Measurements from ENCODE around the gene OLFML2B.

The OLFML2B gene

GRCh38 chr1:162015196-162015595 lies 8.5 kb downstream of the OLFML2B start:
- 0 out of 2 replicates have a peak, but pooled peaks cover 3% of the 10 kb centered on the region for H3K4me1 ChIP-seq (ENCODE audit: control insufficient read depth, insufficient read depth, low read length)
- ChIA-PET POLR2A (no interaction called here), CTCF (interaction anchor here (1.1 to 1.3 kb wide), 2 partner anchors 22 to 112 kb away, joined by 3 to 4 read pairs; no protein-coding TSS in a partner anchor)
- TF ChIP-seq ZNF16 (tag by site-specific recombination; IDR thresholded peaks at IDR 0.05; ENCODE audit: low read depth), result no peak
- no peak for TF ChIP-seq OSR2 (tag by site-specific recombination; IDR thresholded peaks at IDR 0.05)
- no peak for TF ChIP-seq MEIS1 (CRISPR knock-in tag; IDR thresholded peaks at IDR 0.05; ENCODE audit: borderline replicate concordance)
- no peak for TF ChIP-seq ZNF311 (tag by site-specific recombination; IDR thresholded peaks at IDR 0.05; ENCODE audit: borderline replicate concordance)
- TF ChIP-seq ZNF501 (tag by site-specific recombination; IDR thresholded peaks at IDR 0.05), result no peak
- no peak for TF ChIP-seq ZNF560 (tag by site-specific recombination; IDR thresholded peaks at IDR 0.05; ENCODE audit: borderline replicate concordance)
- TF ChIP-seq, protein P1, sequence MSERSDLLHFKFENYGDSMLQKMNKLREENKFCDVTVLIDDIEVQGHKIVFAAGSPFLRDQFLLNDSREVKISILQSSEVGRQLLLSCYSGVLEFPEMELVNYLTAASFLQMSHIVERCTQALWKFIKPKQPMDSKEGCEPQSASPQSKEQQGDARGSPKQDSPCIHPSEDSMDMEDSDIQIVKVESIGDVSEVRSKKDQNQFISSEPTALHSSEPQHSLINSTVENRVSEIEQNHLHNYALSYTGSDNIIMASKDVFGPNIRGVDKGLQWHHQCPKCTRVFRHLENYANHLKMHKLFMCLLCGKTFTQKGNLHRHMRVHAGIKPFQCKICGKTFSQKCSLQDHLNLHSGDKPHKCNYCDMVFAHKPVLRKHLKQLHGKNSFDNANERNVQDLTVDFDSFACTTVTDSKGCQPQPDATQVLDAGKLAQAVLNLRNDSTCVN (tag by site-specific recombination; optimal IDR thresholded peaks at IDR 0.05), result no peak
- TF ChIP-seq, protein P2, sequence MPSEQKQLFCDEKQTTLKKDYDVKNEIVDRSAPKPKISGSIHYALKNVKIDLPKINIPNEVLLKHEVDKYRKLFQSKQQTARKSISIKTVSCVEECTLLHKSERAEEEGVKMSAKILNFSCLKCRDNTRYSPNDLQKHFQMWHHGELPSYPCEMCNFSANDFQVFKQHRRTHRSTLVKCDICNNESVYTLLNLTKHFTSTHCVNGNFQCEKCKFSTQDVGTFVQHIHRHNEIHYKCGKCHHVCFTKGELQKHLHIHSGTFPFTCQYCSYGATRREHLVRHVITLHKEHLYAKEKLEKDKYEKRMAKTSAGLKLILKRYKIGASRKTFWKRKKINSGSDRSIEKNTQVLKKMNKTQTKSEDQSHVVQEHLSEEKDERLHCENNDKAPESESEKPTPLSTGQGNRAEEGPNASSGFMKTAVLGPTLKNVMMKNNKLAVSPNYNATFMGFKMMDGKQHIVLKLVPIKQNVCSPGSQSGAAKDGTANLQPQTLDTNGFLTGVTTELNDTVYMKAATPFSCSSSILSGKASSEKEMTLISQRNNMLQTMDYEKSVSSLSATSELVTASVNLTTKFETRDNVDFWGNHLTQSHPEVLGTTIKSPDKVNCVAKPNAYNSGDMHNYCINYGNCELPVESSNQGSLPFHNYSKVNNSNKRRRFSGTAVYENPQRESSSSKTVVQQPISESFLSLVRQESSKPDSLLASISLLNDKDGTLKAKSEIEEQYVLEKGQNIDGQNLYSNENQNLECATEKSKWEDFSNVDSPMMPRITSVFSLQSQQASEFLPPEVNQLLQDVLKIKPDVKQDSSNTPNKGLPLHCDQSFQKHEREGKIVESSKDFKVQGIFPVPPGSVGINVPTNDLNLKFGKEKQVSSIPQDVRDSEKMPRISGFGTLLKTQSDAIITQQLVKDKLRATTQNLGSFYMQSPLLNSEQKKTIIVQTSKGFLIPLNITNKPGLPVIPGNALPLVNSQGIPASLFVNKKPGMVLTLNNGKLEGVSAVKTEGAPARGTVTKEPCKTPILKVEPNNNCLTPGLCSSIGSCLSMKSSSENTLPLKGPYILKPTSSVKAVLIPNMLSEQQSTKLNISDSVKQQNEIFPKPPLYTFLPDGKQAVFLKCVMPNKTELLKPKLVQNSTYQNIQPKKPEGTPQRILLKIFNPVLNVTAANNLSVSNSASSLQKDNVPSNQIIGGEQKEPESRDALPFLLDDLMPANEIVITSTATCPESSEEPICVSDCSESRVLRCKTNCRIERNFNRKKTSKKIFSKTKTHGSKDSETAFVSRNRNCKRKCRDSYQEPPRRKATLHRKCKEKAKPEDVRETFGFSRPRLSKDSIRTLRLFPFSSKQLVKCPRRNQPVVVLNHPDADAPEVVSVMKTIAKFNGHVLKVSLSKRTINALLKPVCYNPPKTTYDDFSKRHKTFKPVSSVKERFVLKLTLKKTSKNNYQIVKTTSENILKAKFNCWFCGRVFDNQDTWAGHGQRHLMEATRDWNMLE (tag by site-specific recombination; conservative IDR thresholded peaks at IDR 0.05; ENCODE audit: low read depth), result no peak
- no peak for TF ChIP-seq MZF1 (tag by site-specific recombination; IDR thresholded peaks at IDR 0.05; ENCODE audit: borderline replicate concordance)
- no peak for TF ChIP-seq RBAK (tag by site-specific recombination; IDR thresholded peaks at IDR 0.05)
- no peak for TF ChIP-seq ZNF521 (tag by site-specific recombination; IDR thresholded peaks at IDR 0.05)
- TF ChIP-seq, protein P3, sequence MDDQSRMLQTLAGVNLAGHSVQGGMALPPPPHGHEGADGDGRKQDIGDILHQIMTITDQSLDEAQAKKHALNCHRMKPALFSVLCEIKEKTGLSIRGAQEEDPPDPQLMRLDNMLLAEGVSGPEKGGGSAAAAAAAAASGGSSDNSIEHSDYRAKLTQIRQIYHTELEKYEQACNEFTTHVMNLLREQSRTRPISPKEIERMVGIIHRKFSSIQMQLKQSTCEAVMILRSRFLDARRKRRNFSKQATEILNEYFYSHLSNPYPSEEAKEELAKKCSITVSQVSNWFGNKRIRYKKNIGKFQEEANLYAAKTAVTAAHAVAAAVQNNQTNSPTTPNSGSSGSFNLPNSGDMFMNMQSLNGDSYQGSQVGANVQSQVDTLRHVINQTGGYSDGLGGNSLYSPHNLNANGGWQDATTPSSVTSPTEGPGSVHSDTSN (CRISPR knock-in tag; IDR thresholded peaks at IDR 0.05), result no peak
- TF ChIP-seq ZNF544 (tag by site-specific recombination; IDR thresholded peaks at IDR 0.05), result no peak
- TF ChIP-seq ZNF585B (tag by site-specific recombination; IDR thresholded peaks at IDR 0.05), result no peak
- TF ChIP-seq, protein P4, sequence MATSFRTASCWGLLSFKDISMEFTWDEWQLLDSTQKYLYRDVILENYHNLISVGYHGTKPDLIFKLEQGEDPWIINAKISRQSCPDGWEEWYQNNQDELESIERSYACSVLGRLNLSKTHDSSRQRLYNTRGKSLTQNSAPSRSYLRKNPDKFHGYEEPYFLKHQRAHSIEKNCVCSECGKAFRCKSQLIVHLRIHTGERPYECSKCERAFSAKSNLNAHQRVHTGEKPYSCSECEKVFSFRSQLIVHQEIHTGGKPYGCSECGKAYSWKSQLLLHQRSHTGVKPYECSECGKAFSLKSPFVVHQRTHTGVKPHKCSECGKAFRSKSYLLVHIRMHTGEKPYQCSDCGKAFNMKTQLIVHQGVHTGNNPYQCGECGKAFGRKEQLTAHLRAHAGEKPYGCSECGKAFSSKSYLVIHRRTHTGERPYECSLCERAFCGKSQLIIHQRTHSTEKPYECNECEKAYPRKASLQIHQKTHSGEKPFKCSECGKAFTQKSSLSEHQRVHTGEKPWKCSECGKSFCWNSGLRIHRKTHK (tag by site-specific recombination; IDR thresholded peaks at IDR 0.05), result no peak
- no peak for TF ChIP-seq HOXD13 (CRISPR knock-in tag; IDR thresholded peaks at IDR 0.05; ENCODE audit: borderline replicate concordance)
- no peak for TF ChIP-seq ATF2 (tag by site-specific recombination; IDR thresholded peaks at IDR 0.05; ENCODE audit: low read depth)
- H3K4me3 ChIP-seq (ENCODE audit: low read depth, low read length), result no peak overlapping the region
- H3K27ac ChIP-seq (ENCODE audit: extremely low read depth, low read depth, low read length), result no peak overlapping the region
- H3K9me3 ChIP-seq (ENCODE audit: control insufficient read depth, insufficient read depth, low read depth, low read length), result no peaks in the 10 kb centered on the region
- H3K36me3 ChIP-seq (ENCODE audit: control insufficient read depth in 2 of 2, insufficient read depth in 1 of 2, low read length in 2 of 2), result no peaks in the 10 kb centered on the region

Data from HEK293 (cell line).